AG04450 (cell line): Measurements from ENCODE around the gene RRBP1. TPM values are rescaled to one million over a fixed set of nuclear protein-coding genes. Genes with fewer than 3 reads are reported as not detected.
"Not testable (repeated sequence)": the region's sequence is repeated elsewhere in the genome, so short reads cannot be mapped to it uniquely, and the experiment has no call there.

ENCODE experiments used
- CTCF ChIA-PET: fragments of 300-600, 350-600 bp; formaldehyde crosslinking; extraction: SDS; loops from one replicate; lab custom pipeline; 2022; ENCODE audit warnings: antibody characterized with exemption, inconsistent platforms; lab: Charles Lee
- POLR2A ChIA-PET: fragments of 350-600 bp; formaldehyde crosslinking; extraction: SDS; loops from one replicate; lab custom pipeline; 2021; ENCODE audit warnings: antibody characterized with exemption, inconsistent platforms; lab: Yijun Ruan, JAX
- DNase-seq: peaks from one replicate; pipeline ENCODE4 v3.0.0-alpha.2; 2011; ENCODE audit warnings: low read depth, low spot score
- H3K27ac ChIP-seq: one replicate; pipeline ENCODE4 v1.5.1; 2012; ENCODE audit warnings: low read depth, low read length, control low read depth
- H3K27me3 ChIP-seq: one replicate; pipeline ENCODE4 v1.6.0; 2012; ENCODE audit warnings: low read length; ENCODE audit not compliant: control insufficient read depth, insufficient read depth
- H3K4me3 ChIP-seq: 2 replicates; pipeline ENCODE4 v1.5.1; 2011; ENCODE audit warnings: mild to moderate bottlenecking, low read depth, low read length, control low read depth
- H3K9me3 ChIP-seq: 2 replicates; pipeline ENCODE4 v1.5.1; 2012; ENCODE audit warnings: low read length; ENCODE audit not compliant: control insufficient read depth, insufficient read depth
- CTCF ChIP-seq: IDR thresholded peaks from 2 replicates; pipeline ENCODE4 v1.5.1; 2011; ENCODE audit warnings: low read depth, low read length, control low read depth, inconsistent platforms
- polyA plus RNA-seq: library from polyadenylated mRNA; depleted of rRNA; stranded (reverse); fragments of >200 nt; gene quantifications from 2 replicates; pipeline ENCODE4 v1.2.3, GENCODE V29; 2011

RRBP1 gene
- polyA plus RNA-seq, 1 experiment, result 153 TPM

- no peak overlapping the region for H3K27ac ChIP-seq
- no peak for TF ChIP-seq CTCF
- H3K9me3 ChIP-seq, result peaks cover 12% of the 10 kb centered on the region
- H3K4me3 ChIP-seq, result no peak overlapping the region
- CTCF ChIA-PET, result interaction anchor here (1.4 kb wide), 1 partner anchor 235 kb away, joined by 3 read pairs; no protein-coding TSS in a partner anchor
- no peak for DNase-seq
- POLR2A ChIA-PET, result no interaction called here
- H3K27me3 ChIP-seq, result no peaks in the 10 kb centered on the region
These were observed 19.0 kb downstream of the RRBP1 start for GRCh38 chr20:17663040-17663399.

GRCh38 chr20:17662333-17663039 is 19.6 kb downstream of the RRBP1 start:
- POLR2A ChIA-PET, result interaction anchor here (0.7 kb wide), 1 partner anchor 21 kb away, joined by 3 read pairs; no protein-coding TSS in a partner anchor

GRCh38 chr20:17661121-17661744 is 20.8 kb downstream of the RRBP1 start:
- TF ChIP-seq CTCF, result no peak
- POLR2A ChIA-PET, result no interaction called here
- Histone ChIP-seq H3K9me3 (peaks cover 12% of the 10 kb centered on the region), H3K4me3 (no peak overlapping the region), H3K27ac (peak overlapping the region; percentile 47), H3K27me3 (no peaks in the 10 kb centered on the region)
- CTCF ChIA-PET, result no interaction called here
- DNase-seq, result no peak

More at GRCh38 chr20:17662333-17663039, 19.6 kb downstream of the RRBP1 start:
- peaks cover 12% of the 10 kb centered on the region for H3K9me3 ChIP-seq
- no peak for TF ChIP-seq CTCF
- CTCF ChIA-PET, result interaction anchor here (1.4 kb wide), 1 partner anchor 235 kb away, joined by 3 read pairs; no protein-coding TSS in a partner anchor
- no peak for DNase-seq
- no peaks in the 10 kb centered on the region for H3K27me3 ChIP-seq
- H3K4me3 ChIP-seq, result no peak overlapping the region
- H3K27ac ChIP-seq, result peak overlapping the region; percentile 31

DNA sequence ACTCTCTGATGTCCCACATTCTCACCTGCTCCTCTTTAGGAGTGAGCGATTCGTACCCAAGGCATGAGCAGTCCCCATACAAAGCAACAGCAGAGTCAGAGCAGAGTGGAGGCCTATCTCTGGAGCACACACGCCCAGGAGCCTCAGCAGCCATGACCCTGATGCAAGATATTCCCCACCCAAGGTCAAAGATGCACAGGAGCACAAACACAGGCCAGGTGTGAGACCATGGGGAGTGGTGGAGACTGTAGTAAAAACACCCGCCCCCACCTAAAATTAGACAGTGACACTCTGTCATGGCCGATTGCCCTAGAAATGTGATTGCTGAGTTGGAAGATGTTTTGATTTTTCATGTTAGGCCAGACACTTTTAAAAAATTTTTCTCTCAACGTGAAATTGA is 21.4 kb downstream of the RRBP1 start:
- H3K27me3 ChIP-seq, result no peaks in the 10 kb centered on the region
- no peak overlapping the region for H3K4me3 ChIP-seq
- no peak for DNase-seq
- peak overlapping the region; percentile 52 for H3K27ac ChIP-seq
- peaks cover 12% of the 10 kb centered on the region for H3K9me3 ChIP-seq
- TF ChIP-seq CTCF, result no peak
- ChIA-PET POLR2A (no interaction called here), CTCF (no interaction called here)

DNA sequence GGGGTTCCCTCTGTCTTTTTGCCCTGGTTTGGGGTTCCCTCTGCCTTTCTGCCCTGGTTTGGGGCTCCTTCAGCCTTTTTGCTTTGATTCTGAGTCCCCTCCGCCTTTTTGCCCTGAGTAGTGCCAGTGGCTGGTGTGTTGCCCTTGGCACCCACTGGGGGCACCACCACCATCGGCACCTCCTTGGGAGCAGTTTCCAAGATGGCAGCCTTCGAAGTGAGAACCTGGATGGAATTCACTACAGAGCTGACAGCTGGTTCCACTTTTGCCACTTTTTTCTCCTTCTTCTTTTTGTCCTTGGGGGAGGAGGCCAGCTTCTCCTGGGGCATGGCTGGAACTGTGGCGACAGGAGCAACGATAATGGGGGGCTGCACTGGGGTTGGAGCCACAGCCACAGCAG is 22.2 kb downstream of the RRBP1 start:
- CTCF ChIA-PET, result no interaction called here
- POLR2A ChIA-PET, result no interaction called here
- peak; percentile 17; the same call in 1 of the 2 replicates for TF ChIP-seq CTCF

DNA sequence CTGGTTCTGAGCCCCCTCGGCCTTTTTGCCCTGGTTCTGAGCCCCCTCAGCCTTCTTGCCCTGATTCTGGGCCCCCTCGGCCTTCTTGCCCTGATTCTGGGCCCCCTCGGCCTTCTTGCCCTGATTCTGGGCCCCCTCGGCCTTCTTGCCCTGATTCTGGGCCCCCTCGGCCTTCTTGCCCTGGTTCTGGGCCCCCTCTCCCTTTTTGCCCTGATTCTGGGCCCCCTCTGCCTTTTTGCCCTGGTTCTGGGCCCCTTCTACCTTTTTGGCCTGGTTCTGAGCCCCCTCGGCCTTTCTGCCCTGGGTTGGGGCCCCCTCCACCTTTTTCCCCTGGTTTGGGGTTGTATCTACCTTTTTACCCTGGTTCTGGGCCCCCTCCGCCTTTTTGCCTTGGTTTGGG is 22.7 kb downstream of the RRBP1 start:
- POLR2A ChIA-PET, H3K4me3 ChIP-seq, H3K27me3 ChIP-seq, DNase-seq: not testable (repeated sequence)
- H3K27ac ChIP-seq, result peak overlapping the region; percentile 31
- peaks cover 12% of the 10 kb centered on the region for H3K9me3 ChIP-seq
- CTCF ChIA-PET, result interaction anchor here (1.5 kb wide), 1 partner anchor 155 kb away, joined by 3 read pairs; no protein-coding TSS in a partner anchor

More for the DNA sequence above, 22.2 kb downstream of the RRBP1 start:
- DNase-seq, result no peak
- Histone ChIP-seq H3K27me3 (no peaks in the 10 kb centered on the region), H3K9me3 (peaks cover 12% of the 10 kb centered on the region), H3K27ac (peak overlapping the region; percentile 31), H3K4me3 (no peak overlapping the region)
